PC-9 (cell line): Measurements from ENCODE around the gene LSMEM2. TPM values are rescaled to one million over a fixed set of nuclear protein-coding genes. Genes with fewer than 3 reads are reported as not detected.

ENCODE experiments used
- BruUV-seq: library from RNA; stranded (reverse); fragments of 400-500 nt; replicated peaks from 2 replicates; lab custom pipeline; 2021; lab: Mats Ljungman, UMichigan
- CTCF ChIA-PET: fragments of 300-600 bp; sonication (Branson Sonifier 250); formaldehyde crosslinking; loops from one replicate; lab custom pipeline; 2022; ENCODE audit warnings: antibody characterized with exemption; lab: Charles Lee
- POLR2A ChIA-PET: fragments of 300-600 bp; sonication (Branson Sonifier 250); formaldehyde crosslinking; loops from one replicate; lab custom pipeline; 2022; ENCODE audit warnings: antibody characterized with exemption; ENCODE audit not compliant: unreplicated experiment; lab: Charles Lee
- DNase-seq, 2 experiments: peaks; one replicate each; pipeline versions ENCODE4 v3.0.0 to v3.0.0-alpha.2; 2015 to 2022; ENCODE audit warnings: mixed read lengths in 1 of 2
- H2AFZ ChIP-seq: fragments of 200-600 bp; sonication (generic); 2 replicates; pipeline ENCODE4 v1.8.1; 2017; ENCODE audit warnings: antibody characterized with exemption
- H3F3A ChIP-seq: fragments of 200-600 bp; sonication (generic); 2 replicates; pipeline ENCODE4 v1.8.1; 2017; ENCODE audit warnings: antibody characterized with exemption, mild to moderate bottlenecking, low read depth; ENCODE audit not compliant: insufficient read depth
- H3K27ac ChIP-seq: fragments of 200-600 bp; sonication (generic); 2 replicates; pipeline ENCODE4 v1.6.1; 2016; ENCODE audit warnings: mixed run types
- H3K27me3 ChIP-seq: fragments of 200-600 bp; sonication (generic); 2 replicates; pipeline ENCODE4 v1.6.1; 2016; ENCODE audit warnings: low read depth, mixed run types; ENCODE audit not compliant: insufficient read depth
- H3K36me3 ChIP-seq: fragments of 200-600 bp; sonication (generic); 2 replicates; pipeline ENCODE4 v1.6.1; 2016; ENCODE audit warnings: low read depth, mixed run types
- H3K4me1 ChIP-seq: fragments of 200-600 bp; sonication (generic); replicated peaks from 2 replicates; pipeline ENCODE4 v1.6.1; 2016; ENCODE audit warnings: mixed run types; ENCODE audit not compliant: insufficient read depth
- H3K4me2 ChIP-seq: fragments of 200-600 bp; sonication (generic); 2 replicates; pipeline ENCODE4 v1.6.1; 2017; ENCODE audit warnings: mixed run types
- H3K4me3 ChIP-seq: fragments of 200-600 bp; sonication (generic); 2 replicates; pipeline ENCODE4 v1.6.1; 2016; ENCODE audit warnings: mixed run types
- H3K79me2 ChIP-seq: fragments of 200-600 bp; sonication (generic); 2 replicates; pipeline ENCODE4 v1.6.1; 2017; ENCODE audit warnings: low read depth, mixed run types
- H3K9me2 ChIP-seq: fragments of 200-600 bp; sonication (generic); 2 replicates; pipeline ENCODE4 v1.8.1; 2017; ENCODE audit warnings: mild to moderate bottlenecking; ENCODE audit not compliant: insufficient read depth
- H3K9me3 ChIP-seq: fragments of 200-600 bp; sonication (generic); 2 replicates; pipeline ENCODE4 v1.8.1; 2016; ENCODE audit warnings: low read depth; ENCODE audit not compliant: insufficient read depth
- H4K20me1 ChIP-seq: fragments of 200-600 bp; sonication (generic); 2 replicates; pipeline ENCODE4 v1.8.1; 2017; ENCODE audit not compliant: insufficient read depth
- EZH2 ChIP-seq: fragments of 200-600 bp; sonication (generic); IDR thresholded peaks from 2 replicates; pipeline ENCODE4 v1.8.0; 2017; ENCODE audit warnings: antibody characterized with exemption, low read depth
- intact Hi-C: fragments of 100-400 bp; cut with micrococcal nuclease; formaldehyde crosslinking; loops from one replicate; pipeline ENCODE4 v1.10.0; 2022; ENCODE audit not compliant: unreplicated experiment
- total RNA-seq: library from RNA; stranded (reverse); gene quantifications from 2 replicates; pipeline ENCODE4 v1.2.3, GENCODE V29; 2021
- TF ChIP-seq, protein P1 (sequence below): fragments of 200-600 bp; sonication (generic); conservative IDR thresholded peaks from 2 replicates; pipeline ENCODE4 v1.6.1; 2017; ENCODE audit warnings: mixed run types, antibody characterized with exemption, mild to moderate bottlenecking, moderate library complexity

LSMEM2 gene
- total RNA-seq, 1 experiment from 2014 or later, result 0.55 TPM

- H3K36me3 ChIP-seq, result no peaks in the 10 kb centered on the region
- no peaks in the 10 kb centered on the region for H4K20me1 ChIP-seq
- no peak overlapping the region for H2AFZ ChIP-seq
- no peak overlapping the region for H3K27ac ChIP-seq
- H3F3A ChIP-seq, result peaks cover 11% of the 10 kb centered on the region; the same call in 1 of the 2 replicates
- no peaks in the 10 kb centered on the region for H3K9me3 ChIP-seq
- no peaks in the 10 kb centered on the region for H3K27me3 ChIP-seq
- ChIA-PET POLR2A (interaction anchor here (0.8 kb wide), 1 partner anchor 48 kb away, joined by 5 read pairs; no protein-coding TSS in a partner anchor), CTCF (no interaction called here)
- peaks cover 17% of the 10 kb centered on the region for H3K4me1 ChIP-seq
- intact Hi-C loops, result no loop called here
- H3K79me2 ChIP-seq, result peaks cover 4% of the 10 kb centered on the region
- H3K9me2 ChIP-seq, result no peaks in the 10 kb centered on the region
- no TSS peak for BruUV-seq
- no peak for DNase-seq
- no peak overlapping the region for H3K4me3 ChIP-seq
- no peak for TF ChIP-seq EZH2
- H3K4me2 ChIP-seq, result no peak overlapping the region
Observed at GRCh38 chr3:50275996-50276761, 2.7 kb upstream of the LSMEM2 start.

- DNase-seq, result no peak
- Histone ChIP-seq H3K9me2 (no peaks in the 10 kb centered on the region), H3K27me3 (no peaks in the 10 kb centered on the region), H3K4me3 (no peak overlapping the region), H3K9me3 (no peaks in the 10 kb centered on the region), H3K4me2 (no peak overlapping the region), H2AFZ (no peak overlapping the region), H3F3A (peaks cover 6% of the 10 kb centered on the region; the same call in 1 of the 2 replicates), H3K79me2 (no peaks in the 10 kb centered on the region), H3K27ac (no peak overlapping the region), H3K36me3 (no peaks in the 10 kb centered on the region), H3K4me1 (peaks cover 11% of the 10 kb centered on the region), H4K20me1 (no peaks in the 10 kb centered on the region)
- CTCF ChIA-PET, result interaction anchor here (0.5 kb wide), 1 partner anchor 88 kb away, joined by 3 read pairs; no protein-coding TSS in a partner anchor
- POLR2A ChIA-PET, result interaction anchor here (0.8 kb wide), 1 partner anchor 48 kb away, joined by 5 read pairs; no protein-coding TSS in a partner anchor
- TF ChIP-seq EZH2, result no peak
- TF ChIP-seq, protein P1, sequence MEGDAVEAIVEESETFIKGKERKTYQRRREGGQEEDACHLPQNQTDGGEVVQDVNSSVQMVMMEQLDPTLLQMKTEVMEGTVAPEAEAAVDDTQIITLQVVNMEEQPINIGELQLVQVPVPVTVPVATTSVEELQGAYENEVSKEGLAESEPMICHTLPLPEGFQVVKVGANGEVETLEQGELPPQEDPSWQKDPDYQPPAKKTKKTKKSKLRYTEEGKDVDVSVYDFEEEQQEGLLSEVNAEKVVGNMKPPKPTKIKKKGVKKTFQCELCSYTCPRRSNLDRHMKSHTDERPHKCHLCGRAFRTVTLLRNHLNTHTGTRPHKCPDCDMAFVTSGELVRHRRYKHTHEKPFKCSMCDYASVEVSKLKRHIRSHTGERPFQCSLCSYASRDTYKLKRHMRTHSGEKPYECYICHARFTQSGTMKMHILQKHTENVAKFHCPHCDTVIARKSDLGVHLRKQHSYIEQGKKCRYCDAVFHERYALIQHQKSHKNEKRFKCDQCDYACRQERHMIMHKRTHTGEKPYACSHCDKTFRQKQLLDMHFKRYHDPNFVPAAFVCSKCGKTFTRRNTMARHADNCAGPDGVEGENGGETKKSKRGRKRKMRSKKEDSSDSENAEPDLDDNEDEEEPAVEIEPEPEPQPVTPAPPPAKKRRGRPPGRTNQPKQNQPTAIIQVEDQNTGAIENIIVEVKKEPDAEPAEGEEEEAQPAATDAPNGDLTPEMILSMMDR, result no peak
- no TSS peak for BruUV-seq
- intact Hi-C loops, result no loop called here
Observed at GRCh38 chr3:50276762-50277101, 2.2 kb upstream of the LSMEM2 start.

- no peaks in the 10 kb centered on the region for H3K79me2 ChIP-seq
- CTCF ChIA-PET, result interaction anchor here (0.6 kb wide), 1 partner anchor 21 kb away, joined by 4 read pairs; no protein-coding TSS in a partner anchor
- no peaks in the 10 kb centered on the region for H4K20me1 ChIP-seq
- H3K9me2 ChIP-seq, result no peaks in the 10 kb centered on the region
- H3K4me1 ChIP-seq, result no peaks in the 10 kb centered on the region
- no peak for TF ChIP-seq EZH2
- TF ChIP-seq, protein P1, result no peak
- no peak overlapping the region for H3K4me3 ChIP-seq
- no TSS peak for BruUV-seq
- H3K36me3 ChIP-seq, result no peaks in the 10 kb centered on the region
- DNase-seq, result no peak
- no peaks in the 10 kb centered on the region for H3F3A ChIP-seq
- H3K27ac ChIP-seq, result no peak overlapping the region
- no peaks in the 10 kb centered on the region for H3K9me3 ChIP-seq
- H3K4me2 ChIP-seq, result no peak overlapping the region
- intact Hi-C loops, result no loop called here
- no peaks in the 10 kb centered on the region for H3K27me3 ChIP-seq
- POLR2A ChIA-PET, result no interaction called here
- H2AFZ ChIP-seq, result no peak overlapping the region
Observed at GRCh38 chr3:50278123-50278879, 586 bp upstream of the LSMEM2 start.
